Suprapubic skin (tissue), 4 donors: ENCODE results near the gene C9orf153.

ENCODE experiments used
- POLR2A ChIP-seq, 2 donors: fragments of 450-650 bp; IDR thresholded peaks; one replicate each; pipeline ENCODE4 v1.6.1; 2017; ENCODE audit warnings: antibody characterized with exemption in 2 of 2, mild to moderate bottlenecking in 2 of 2, moderate library complexity in 2 of 2
- POLR2AphosphoS5 ChIP-seq, 3 donors: sonication (generic); formaldehyde crosslinking; IDR thresholded peaks; one replicate each; pipeline ENCODE4 v1.6.1; 2017; ENCODE audit warnings: antibody characterized with exemption in 3 of 3
- TF ChIP-seq, protein P1 (sequence below), 2 donors: fragments of 200-600 bp in 1 of 2; fragments of 450-650 bp in 1 of 2; sonication (generic) in 1 of 2; IDR thresholded peaks; one replicate each; pipeline ENCODE4 v1.5.1; 2016 to 2019; ENCODE audit warnings: antibody characterized with exemption in 2 of 2, mild to moderate bottlenecking in 1 of 2, moderate library complexity in 1 of 2

DNA sequence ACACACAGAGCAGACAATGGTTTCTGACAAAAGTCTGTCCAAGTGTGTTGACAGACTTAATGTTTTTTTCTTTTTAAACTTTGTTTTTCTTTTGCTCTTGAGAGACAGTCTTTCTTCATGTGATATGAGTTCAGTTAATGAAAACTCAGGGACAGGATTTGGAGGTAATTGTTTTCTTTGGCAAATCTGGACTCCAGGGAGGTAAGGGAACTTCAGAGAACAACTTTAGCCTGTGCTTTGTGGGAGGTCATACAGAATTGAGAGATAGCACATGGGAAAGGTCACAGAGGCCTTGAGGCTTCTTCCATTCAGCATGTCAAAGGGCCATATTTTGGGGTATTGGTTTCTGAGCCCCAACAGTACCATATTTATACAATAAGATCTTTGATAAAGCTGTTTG lies 9.3 kb downstream of the C9orf153 start:
- TF ChIP-seq POLR2A (IDR thresholded peaks at IDR 0.05), result no peak
- TF ChIP-seq POLR2AphosphoS5 (IDR thresholded peaks at IDR 0.05), result no peak
- TF ChIP-seq, protein P1, sequence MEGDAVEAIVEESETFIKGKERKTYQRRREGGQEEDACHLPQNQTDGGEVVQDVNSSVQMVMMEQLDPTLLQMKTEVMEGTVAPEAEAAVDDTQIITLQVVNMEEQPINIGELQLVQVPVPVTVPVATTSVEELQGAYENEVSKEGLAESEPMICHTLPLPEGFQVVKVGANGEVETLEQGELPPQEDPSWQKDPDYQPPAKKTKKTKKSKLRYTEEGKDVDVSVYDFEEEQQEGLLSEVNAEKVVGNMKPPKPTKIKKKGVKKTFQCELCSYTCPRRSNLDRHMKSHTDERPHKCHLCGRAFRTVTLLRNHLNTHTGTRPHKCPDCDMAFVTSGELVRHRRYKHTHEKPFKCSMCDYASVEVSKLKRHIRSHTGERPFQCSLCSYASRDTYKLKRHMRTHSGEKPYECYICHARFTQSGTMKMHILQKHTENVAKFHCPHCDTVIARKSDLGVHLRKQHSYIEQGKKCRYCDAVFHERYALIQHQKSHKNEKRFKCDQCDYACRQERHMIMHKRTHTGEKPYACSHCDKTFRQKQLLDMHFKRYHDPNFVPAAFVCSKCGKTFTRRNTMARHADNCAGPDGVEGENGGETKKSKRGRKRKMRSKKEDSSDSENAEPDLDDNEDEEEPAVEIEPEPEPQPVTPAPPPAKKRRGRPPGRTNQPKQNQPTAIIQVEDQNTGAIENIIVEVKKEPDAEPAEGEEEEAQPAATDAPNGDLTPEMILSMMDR (IDR thresholded peaks at IDR 0.05), result no peak
